ENCODE measurements around the gene CPT1A.

GRCh38 chr11:68751004-68751325 is 90.8 kb downstream of the CPT1A start:
- TF ChIP-seq CTCF (IDR thresholded peaks at IDR 0.05), result no peak
- no peak for TF ChIP-seq POLR2A (IDR thresholded peaks at IDR 0.05)
- no peak for TF ChIP-seq POLR2AphosphoS5 (IDR thresholded peaks at IDR 0.05)

Measured in prostate gland (tissue), 2 donors.